GM19351 (cell line): ENCODE measurements around the gene C13orf42.

Source experiments
- ATAC-seq: cut with Tn5 transposase; IDR thresholded peaks from one replicate; pipeline ENCODE4 v1.9.1; 2021; ENCODE audit warnings: mild to moderate bottlenecking, moderate library complexity; ENCODE audit not compliant: unreplicated experiment

C13orf42 gene

DNA sequence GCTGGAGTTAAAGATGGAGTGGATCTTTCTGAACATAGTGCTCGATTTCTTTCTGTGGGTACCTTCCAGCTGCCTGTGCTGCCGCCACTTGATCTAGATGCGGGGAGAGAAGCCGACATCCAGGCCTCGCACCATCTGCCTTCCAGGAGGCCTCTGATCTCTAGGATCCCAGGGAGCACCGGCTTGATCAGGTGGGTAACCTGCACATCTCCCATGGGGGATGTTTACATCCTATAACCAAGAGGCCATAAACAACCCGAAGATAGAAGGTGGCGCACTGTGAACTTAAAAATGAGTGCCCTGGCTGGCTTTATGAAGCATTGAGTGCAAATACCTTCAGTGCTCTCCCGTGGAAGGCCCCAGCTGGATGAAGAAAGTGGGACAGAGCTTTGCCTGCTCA is at the start of gene C13orf42:
Gene C13orf42, minus strand, starts transcription at position 101 of the 400 bp plus-strand sequence. Its CDS starts 65 bp downstream, at position 36.
- ATAC-seq, result no peak

DNA sequence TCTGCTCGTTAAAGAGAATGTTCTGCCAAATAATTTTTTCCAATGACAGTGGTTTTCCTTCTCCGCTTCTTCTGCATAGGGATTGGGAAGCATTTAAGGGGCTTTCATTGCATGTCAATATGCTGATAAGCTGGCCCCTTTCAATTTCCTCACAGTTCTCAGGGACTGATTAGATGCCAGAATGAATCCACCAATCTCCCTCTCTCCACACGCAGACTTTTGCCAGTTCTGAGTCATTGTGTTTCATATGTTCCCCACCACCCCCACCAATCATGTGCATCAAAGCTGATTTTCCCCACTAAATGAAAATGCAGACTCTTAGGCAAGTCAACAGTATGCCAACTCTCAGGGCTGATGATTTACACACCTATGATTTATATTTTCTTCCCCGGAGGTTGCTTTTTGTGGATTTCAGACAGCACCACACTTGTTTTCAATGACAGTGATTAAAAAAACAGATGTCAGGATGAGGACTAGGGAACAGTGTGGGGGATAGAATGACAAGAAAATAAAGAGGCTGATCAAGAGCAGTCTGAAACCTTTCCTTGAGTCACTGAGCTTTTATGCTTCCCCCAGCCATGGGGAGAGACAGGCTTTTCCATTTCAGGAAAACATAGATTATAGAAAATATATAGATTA is 47.9 kb upstream of the C13orf42 start:
- no peak for ATAC-seq

- ATAC-seq, result no peak
These were observed 47.3 kb upstream of the C13orf42 start for GRCh38 chr13:51158365-51158764.

DNA sequence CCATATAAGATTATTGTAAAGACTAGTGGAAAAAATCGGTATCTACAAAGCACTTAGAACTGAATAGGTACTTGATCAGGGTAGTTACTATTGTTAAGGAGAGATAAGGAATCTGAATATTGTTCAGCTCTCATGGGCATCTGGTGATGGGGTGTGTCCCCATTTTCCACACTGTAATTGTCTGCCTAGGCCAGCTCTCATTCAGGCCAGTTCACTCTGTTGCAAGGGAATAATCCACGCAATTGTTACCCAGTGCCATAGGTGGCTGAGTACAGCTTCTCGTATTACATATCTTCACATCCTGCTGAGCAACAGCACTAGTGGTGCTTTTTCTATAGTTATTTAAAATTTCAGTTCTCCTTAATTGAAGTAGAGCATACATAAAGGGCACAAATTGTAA is 45.6 kb upstream of the C13orf42 start:
- ATAC-seq, result no peak

- ATAC-seq, result no peak
These were observed 44.9 kb upstream of the C13orf42 start for GRCh38 chr13:51155776-51156515.

DNA sequence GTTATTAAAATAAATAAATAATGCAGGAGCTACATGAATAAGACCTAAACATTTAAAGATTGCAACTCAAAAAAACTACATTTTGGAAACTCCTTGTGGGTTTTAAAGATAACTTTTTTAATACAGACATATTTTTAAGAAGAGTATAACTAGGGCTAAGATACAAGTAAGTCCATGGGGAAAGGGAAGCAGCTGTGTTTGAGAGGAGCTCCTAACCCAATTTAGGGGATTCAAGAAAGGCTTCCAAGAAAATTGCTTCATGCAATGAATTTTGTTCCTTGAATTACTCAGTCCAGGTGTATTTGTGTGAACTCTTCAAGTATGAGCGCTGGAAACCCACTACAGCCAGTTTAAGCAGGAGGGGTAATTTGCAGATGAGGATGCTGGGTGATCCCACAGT is 44.1 kb upstream of the C13orf42 start:
- no peak for ATAC-seq

DNA sequence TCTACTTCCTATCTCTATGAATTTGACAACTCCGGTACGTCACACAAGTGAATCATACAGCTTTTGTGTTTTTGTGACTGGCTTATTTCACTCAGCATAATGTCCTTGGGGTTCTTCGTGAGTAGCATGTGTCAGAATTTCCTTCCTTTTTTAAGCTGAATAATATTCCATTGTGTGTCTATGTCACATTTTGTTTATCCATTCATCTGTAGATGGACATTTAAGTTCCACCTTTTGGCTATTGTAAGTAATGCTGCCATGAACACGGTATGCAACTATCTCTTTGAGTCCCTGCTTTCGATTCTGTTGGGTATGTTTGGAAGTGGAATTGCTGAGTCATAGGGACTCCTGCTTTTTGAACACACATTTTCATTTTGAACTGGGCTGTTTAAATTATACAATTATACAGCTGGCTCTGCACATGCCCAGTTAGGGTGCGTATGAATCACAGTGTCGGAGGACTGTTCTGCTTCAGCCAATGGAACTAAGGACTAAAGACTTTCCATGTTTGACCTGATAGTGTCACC is 43.0 kb upstream of the C13orf42 start:
- ATAC-seq, result no peak

- ATAC-seq, result no peak
These were observed 42.5 kb upstream of the C13orf42 start for GRCh38 chr13:51153527-51153926.

- no peak for ATAC-seq
These were observed 41.6 kb upstream of the C13orf42 start for GRCh38 chr13:51152701-51153100.

- no peak for ATAC-seq
These were observed 40.4 kb upstream of the C13orf42 start for GRCh38 chr13:51151463-51151862.

DNA sequence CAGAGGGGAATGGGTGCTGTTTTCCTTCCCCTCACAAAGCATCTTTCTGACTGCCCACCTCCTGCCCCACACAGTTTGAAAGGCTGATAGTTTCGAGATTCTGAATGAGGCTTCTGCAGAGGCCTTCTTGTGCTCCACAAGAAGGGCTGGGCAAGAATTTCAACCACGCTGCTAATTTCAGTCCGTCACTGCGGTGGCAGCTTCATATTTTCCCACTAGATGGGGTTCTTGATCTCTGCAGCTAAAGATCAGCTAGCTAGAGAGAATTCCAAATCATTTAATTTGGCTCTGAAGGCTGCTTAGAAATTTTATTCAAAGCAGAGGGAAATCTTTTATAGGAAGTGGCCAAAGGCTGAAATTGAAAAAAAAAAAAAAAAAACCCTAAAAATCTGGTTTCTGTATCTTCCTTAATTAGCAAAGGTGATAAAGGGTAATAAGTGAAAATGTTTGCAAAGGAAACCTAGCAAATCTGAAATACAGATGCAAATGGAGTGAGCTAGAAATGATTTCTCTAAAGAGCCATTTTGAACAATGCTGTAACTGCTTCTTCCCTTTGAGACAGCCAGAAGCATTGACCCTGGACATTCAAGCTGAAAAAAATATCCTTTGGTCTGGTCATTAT is 38.0 kb upstream of the C13orf42 start:
- ATAC-seq, result no peak

GRCh38 chr13:51148223-51148951 is 37.3 kb upstream of the C13orf42 start:
- no peak for ATAC-seq

DNA sequence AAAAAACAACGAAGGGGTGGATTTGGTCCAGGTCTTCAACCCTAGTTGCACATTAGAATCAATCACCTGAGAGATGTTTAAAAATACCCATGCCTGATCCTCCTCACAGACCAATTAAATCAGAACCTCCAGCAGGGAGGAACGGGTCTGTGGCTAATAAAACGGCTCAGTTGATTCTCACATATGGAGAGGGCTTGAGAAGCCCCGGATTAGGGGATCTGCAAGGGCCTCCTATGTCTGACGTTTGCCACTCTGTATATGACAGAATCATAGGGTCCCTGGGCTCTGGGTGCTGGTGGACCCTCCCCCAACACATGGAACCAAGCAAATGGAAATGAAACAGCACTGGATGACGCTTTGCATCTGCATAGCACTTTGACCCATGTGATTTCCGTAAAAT is 36.7 kb upstream of the C13orf42 start:
- ATAC-seq, result no peak

GRCh38 chr13:51146667-51147066 is 35.6 kb upstream of the C13orf42 start:
- no peak for ATAC-seq

GRCh38 chr13:51137250-51137649 is 26.2 kb upstream of the C13orf42 start:
- ATAC-seq, result no peak

DNA sequence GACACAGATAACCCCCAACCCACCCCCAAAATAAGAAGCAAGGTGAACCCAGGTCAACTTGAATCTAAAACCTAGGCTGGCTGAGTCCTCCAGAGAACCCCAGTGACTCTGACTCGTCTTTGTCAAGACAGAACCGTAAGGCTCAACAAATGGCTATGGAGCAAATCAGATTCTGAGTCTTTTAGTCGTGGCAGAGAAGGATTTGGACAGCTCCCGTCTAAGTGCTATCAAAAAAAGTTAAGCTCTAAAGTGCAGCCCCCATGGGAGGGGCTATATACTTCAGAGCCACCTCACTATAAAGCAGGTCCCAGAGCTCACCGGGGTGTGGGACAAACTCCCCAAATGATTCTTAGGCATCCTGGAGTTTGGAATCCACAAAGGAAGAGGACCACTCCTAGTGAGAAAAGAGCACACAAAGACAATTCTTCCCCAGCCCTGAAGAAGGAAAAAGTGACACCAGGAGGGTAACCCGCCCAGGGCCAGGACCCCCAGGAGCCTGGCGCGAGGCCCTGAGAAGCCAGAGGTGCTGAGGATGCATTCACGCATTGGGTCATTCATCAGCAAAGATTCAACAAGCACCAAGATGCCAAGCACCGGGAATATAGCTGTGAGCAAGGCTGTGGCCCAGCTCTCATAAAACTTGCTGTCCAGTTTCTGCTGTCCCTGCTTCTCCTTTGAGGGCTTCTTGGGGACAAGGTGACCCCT is 25.4 kb upstream of the C13orf42 start:
- no peak for ATAC-seq

- ATAC-seq, result no peak
These were observed 23.8 kb upstream of the C13orf42 start for GRCh38 chr13:51134763-51135365.

DNA sequence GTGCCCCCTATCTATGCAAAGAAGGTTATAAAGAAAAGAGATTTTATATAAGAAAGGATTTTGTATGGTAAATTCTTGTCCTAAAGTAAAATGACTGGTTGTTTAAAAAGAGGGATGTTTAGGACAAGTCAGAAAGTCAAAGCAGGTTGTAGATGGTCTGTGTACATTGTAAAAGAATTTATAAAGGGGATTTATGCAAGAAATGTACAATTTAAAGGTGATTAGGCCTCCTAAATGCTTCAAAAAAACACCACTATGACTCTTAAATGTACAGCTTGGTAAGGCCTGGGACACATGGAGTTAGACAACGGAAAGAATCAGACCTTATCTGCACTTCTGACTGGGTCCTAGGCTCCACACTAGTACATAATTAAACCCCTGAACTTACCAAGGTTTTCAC is 19.3 kb upstream of the C13orf42 start:
- no peak for ATAC-seq

- ATAC-seq, result peak; percentile 93
These were observed 14.6 kb upstream of the C13orf42 start for GRCh38 chr13:51125495-51126226.
